HG03432 (cell line): ENCODE data around the gene TMEM248.
"Not testable (repeated sequence)": the region's sequence is repeated elsewhere in the genome, so short reads cannot be mapped to it uniquely, and the experiment has no call there.

ENCODE experiments used
- ATAC-seq: cut with Tn5 transposase; IDR thresholded peaks from one replicate; pipeline ENCODE4 v1.9.1; 2021; ENCODE audit warnings: mild to moderate bottlenecking, moderate library complexity; ENCODE audit not compliant: unreplicated experiment

Gene TMEM248

DNA sequence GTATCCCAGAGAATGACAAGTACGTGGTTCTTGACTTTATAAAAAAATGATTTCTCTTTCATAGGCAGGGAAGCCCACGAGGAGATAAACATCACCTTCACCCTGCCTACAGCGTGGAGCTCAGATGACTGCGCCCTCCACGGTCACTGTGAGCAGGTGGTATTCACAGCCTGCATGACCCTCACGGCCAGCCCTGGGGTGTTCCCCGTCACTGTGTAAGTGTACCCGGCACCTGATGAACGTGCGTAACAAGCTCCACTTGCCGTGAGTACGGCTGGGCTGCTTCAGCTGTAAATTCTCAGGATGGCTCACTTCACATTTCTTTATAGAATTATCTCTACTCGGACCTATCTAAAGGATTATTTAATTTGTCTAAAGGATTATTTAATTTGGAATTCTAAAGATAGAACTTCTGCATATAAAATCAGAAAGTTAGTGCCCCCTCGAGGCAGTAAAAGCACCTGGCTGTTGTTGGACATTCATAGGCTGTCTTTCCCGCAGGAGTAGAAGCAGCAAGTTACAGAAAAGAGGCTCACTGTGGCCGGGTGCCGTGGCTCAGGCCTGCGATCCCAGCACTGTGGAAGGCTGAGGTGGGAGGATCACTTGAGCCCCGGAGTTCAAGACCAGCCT, 27.6 kb downstream of the TMEM248 start:
- ATAC-seq, result no peak

DNA sequence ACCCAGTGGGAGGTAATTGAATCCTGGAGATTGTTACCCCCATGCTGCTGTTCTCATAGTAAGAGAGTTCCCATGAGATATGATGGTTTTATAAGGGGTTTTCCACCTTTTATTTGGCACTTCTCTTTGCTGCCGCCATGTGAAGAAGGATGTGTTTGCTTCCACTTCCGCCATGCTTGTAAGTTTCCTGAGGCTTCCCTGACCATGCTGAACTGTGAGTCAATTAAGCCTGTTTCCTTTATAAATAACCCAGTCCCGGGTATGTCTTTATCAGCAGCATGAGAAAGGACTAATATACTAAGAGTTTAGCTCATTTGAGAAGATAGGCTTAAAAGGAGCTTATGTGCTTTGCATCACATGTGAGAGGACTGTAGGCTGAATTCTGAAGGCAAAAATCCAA, 29.3 kb downstream of the TMEM248 start:
- ATAC-seq, result no peak

DNA sequence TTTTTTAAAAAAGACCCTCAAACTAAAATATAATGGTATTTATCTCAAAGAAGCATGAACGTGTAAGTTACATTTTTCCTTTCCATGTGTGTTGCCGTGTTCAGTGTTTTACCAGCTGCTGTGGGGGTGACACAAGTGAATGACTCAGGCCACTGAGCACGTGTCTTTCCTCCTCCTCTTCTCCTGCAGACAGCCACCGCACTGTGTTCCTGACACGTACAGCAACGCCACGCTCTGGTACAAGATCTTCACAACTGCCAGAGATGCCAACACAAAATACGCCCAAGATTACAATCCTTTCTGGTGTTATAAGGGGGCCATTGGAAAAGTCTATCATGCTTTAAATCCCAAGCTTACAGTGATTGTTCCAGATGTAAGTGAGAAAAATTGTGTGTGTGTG, 29.7 kb downstream of the TMEM248 start:
- ATAC-seq, result no peak

DNA sequence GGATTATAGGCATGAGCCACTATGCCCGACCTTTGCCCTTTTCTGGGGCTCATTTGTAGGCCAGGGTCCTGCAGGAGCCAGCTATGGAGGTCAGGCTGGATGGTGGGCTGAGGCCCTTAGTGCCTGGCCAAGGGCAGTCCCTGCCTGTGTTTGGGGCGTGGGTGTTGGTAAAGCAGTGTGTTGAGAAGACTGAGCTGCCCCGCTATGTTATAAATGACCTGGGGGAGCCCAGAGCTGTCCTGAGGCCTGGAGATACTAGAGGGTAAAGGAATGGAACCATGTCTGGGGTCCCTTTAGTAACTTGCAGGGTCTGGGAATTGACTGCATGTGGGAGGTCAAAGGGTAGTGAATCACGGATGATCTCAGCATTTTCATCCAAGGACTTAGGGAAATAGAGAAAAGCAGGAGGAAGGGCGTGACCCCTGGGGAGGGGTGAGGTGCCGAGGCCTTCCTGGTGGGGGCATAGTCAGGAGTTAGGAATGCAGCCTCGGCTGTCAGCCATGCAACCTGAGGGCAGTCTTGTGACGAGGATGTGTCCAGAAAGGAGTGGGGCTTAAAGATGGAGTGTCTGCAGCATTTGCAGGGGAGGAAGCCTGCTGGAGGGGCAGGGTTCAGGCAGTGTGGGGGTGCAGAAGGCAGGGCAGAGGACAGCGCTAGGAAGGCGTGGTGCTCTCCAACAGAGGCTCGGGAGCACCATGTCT, 31.5 kb downstream of the TMEM248 start:
- no peak for ATAC-seq

DNA sequence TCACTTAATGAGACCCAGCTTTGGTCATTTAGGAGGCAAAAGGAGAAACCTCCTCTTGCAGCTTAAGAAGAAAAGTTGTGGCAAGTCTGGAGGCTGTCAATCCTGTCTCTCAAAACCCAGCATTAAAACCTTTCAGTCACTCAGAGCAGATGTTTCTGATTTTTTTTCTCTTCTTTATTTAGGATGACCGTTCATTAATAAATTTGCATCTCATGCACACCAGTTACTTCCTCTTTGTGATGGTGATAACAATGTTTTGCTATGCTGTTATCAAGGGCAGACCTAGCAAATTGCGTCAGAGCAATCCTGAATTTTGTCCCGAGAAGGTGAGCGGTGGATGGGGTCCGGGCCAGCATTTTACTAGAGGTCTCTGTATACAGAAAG, 32.0 kb downstream of the TMEM248 start:
- ATAC-seq, result no peak

DNA sequence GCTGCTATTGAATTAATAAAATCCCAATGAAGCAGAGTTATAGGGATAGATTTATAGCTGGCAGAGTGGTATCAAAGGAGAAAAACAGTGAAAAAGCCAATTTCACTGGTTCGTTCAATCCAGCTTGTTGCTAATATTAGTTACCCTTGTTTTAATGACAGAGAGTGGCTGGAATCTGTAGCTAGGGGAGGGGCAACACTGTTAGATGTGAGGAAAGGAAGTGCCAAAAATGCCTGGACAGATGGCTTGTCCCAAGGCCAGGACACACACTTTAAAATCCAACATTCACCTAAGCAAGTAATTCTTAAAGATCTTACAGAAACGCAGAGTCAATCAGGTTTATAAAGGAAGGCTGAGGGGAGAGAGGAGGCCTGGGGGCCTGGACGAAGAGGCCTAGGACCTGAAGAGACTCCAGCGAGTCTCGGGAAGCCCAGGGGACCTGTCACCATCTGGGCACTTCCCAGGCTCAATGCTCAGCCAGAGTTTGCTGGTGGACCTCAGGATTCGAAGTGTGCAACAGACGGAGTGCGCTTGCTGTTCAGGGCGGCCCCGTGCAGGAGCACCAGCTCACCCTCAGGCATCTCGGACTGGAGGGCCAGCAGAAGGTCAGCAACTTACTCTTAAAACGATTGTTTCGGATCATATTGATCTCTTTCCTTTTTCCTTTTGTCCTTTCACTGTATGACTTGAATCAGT, 36.7 kb downstream of the TMEM248 start:
- ATAC-seq, result no peak

DNA sequence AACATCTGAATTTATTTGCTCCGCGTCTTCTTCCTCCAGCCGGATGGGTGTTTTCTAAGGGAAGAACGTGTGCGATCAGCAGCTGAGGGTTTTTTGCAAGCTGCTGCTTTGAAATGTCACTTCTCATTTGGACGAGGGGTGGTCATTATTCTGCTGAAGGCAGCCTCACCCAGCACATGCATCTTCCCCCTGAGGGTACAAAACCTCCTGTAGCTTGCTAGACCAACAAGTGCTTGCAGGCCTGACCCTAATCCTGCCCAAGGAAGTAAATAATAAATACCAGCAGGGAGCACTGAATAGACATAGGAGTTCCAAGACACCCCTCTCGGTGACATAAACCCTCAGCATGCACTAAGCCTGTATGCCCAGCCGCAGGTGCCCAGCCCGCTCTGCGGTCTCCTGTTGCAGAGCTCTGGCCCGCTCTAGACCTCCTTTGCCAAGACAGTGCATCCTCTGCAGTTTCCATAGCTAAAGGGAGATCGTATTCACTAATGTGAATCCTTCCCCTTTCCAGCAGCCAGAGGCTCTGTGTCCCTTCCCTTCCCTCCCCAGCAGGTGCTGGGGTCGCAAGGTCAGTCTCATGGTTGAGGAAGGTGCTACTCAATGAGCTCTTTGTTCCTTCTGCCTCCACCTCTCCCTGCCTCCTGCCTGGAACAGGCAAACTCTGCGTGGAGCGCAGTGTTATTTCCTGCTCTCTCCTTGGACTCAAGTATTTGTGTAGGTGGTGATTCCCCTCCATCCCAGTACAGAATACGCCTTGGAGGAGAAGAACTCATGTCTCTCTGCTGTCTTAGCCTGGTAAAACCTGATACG, 37.7 kb downstream of the TMEM248 start:
- ATAC-seq, result no peak

DNA sequence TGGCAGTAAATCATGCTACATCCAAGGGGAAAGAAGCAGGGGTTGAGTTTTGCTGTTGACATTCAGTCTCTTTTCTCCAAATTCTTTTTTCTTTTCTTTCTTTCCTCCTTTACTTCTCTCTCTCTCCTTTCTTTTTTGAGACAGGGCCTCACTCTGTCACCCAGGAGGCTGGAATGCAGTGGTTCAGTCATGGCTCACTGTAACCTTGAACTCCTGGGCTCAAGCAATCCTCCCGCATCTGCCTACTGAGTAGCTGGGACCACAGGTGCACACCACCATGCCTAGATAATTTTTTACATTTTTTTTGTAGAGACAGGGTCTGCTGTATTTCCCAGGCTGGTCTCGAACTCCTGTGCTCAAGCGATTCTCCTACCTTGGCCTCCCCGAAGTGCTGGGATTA, 39.2 kb downstream of the TMEM248 start:
- ATAC-seq, result no peak

DNA sequence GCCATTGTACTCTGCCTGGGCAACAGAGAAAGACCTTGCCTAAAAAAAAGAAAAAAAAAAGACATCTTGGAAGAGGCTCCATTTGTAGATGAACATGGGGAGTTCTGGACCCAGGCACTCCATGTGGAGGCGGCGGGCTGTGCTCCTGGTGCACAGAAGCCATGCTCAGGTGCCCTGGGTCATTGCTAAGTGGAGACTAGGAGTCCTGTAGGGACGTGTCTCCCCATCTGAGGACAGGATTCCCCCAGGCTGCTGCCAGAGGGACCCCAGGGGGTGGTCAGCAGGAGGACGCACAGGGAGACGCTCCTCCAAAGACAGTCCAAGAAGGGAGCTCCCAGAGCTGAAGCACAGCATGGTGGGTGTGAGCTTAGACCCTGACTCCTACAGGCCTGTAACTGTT, 40.1 kb downstream of the TMEM248 start:
- ATAC-seq, result no peak

DNA sequence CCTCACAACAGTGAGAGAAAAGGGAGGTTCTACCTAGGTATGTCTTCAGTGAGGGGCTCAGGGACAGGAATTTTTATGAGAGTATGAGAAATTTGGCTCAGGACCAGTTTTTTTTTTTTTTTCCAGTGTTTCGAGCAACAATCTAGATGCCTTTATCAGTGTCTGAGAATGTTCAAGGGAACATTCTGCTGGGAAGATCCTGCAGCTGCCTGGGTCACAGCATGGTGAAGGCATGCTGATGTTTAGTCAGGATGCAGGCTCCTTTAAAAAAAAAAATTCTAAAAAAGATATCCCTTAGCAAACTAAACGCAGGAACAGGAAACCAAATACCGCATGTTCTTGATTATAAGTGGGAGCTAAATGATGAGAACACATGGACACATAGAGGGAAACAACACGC, 43.4 kb downstream of the TMEM248 start:
- ATAC-seq, result no peak

DNA sequence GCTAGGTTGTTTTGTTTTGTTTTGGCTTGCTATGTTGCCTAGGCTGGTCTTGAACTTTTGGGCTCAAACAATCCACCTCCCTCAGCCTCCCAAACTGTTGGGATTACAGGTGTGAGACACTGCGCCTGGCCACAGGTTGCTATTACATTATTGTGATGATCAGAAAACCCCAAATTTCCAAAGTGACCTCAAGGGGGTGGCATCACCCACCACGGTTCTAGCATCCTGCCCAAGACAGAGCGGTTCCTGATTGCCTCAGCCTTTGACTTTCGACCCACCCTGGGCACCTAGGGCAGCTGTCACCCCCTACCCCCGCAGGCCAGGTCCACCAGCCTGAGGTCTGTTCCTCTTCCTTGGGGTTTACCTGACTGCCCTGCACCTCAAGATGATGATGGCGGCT, 46.0 kb downstream of the TMEM248 start:
- ATAC-seq, result no peak

DNA sequence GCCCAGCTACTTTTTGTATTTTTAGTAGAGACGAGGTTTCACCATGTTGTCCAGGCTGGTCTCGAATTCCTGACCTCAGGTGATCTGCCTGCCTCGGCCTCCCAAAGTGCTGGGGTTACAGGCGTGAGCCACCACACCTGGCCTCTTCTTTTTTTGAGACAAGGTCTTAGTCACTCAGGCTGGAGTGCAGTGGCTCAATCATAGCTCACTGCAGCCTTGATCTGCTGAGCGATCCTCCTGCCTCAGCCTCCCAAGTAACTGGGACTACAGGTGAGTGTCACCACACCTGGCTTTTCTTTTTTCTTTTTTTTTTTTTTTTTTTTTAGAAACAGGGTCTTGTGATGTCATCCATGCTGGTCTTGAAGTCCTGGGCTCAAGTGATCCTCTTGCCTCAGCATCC, 48.0 kb downstream of the TMEM248 start:
- not testable (repeated sequence) for ATAC-seq

DNA sequence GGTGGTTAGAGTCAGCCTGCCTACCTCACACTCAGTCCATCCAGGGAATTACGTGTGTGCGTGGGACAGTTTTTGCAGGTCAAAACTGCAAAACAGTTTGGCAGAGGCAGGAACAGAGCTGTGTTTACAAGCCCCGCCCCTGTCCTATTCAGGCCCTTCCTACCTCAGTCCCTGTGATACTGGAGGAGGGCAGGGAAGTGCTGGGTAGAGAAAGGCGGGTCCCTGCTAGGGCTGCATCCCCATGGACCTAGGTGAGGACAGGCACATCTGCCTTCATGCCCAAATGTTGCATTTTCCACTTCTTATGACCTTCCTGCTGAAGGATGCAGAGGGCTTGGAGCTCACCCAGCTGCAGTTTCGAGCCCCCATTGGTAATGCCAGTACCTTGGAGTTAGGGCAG, 49.3 kb downstream of the TMEM248 start:
- no peak for ATAC-seq

DNA sequence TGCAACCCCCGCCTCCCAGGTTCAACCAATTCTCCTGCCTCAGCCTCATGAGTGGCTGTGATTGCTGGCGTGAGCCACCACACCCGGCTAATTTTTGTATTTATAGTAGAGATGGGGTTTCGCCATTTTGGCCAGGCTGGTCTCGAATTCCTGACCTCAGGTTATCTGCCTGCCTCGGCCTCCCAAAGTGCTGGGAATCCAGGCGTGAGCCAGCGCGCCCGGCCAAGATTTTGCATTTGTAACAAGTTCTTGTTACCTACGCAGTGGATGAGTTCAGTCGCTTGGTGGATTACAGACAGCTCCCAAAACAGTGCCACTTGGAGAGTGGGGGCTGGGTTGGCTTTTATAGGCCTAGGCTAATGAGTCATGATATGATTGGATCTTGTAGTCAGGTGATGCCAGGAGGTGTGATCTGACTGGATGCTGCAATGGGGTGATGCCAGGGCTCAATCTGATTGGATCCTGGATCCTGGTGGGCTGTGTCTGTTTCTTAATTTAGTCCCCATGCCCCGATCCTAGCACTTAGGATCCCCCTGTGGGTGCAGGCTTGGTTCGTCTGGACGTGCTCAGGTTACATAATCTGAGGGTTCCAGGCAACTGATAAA, 54.1 kb downstream of the TMEM248 start:
- ATAC-seq, result no peak

DNA sequence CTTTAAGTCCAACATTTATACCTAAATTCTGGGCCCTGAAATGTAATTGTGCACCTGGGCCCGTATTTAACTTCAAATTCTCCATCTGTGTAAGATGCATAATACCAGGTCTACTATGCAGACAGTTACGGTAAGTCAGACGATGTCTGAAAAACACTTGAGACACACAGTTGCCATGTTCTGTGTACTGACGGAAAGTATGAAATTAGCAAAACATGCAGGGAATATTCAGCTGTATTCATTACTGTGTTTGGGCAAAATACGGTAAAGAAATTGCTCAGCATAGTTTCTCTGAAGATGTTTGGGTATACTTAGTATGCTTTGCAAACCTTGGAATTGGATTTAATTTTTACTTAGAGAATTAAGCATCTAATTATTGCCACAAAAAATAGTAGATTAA, 57.3 kb downstream of the TMEM248 start:
- not testable (repeated sequence) for ATAC-seq

DNA sequence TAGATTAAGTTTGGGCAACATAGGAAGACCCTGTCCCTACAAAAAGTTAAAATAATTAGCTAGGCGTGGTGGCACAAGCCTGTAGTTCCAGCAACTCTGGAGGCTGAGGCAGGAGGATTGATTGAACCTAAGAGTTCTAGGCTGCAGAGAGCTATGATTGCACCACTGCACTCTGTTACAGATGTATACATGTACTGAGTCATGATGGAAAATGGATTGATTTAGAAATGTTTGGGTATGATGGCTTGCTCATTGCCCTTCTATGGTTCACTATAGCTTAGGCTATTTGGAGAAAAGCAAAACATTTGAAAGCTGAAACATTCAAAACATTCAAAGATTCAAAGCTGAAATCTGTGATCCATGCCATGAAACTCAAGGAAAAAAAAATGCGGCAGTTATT, 58.0 kb downstream of the TMEM248 start:
- not testable (repeated sequence) for ATAC-seq

DNA sequence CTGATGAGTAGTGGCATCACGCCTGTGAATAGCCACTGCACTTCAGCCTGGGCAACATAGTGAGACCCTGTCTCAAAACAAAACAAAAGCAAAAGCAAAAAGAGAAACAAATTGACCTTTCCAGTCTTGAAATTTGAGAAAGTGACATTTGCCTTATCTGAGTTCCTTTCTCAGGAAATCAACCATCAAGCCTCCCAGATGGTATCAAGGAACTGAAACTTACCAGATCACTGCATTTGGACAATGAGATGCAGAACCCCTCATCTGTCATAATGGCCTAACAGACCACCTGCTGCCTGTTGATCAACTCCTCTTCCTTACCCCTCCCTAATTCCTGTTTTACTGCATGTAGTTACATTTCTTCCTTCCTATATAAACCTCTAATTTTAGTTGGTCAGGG, 59.3 kb downstream of the TMEM248 start:
- not testable (repeated sequence) for ATAC-seq

DNA sequence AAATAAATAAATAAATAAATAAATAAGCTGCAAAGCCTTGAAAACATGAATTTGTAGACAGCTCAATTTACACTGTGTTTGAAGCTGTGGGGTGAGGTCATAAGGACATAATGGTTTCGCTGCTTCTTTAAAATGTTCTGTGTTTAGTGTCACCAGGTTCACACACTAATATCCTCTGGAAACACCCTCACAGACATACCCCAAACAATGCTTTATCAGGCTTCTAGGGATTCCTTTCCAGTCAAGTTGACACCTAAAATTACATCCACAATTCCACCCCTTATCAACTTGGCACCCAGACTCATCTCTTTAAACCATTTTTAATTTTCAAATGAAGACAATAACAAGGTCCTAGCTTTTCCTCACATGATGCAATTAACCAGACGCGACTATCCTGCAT, 68.5 kb downstream of the TMEM248 start:
- ATAC-seq, result not testable (repeated sequence)

DNA sequence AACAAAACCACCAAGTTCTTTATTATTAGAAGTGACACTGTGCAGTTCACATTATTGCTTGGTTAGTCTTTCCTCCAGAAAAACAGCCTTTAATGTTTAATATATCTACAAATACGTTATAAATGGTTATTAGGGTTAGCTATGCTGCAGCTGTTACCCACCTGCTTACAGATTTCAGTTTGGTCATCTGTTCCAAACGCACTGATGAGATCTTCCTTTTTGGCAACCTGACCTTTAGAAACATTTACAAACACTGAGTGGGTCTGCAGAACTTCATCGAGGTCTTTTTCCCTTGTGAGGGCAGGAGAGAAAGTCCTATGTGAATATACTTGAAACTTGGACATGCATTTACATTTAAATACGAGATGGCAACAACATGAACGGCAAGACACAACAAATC, 73.0 kb downstream of the TMEM248 start:
- ATAC-seq, result not testable (repeated sequence)

DNA sequence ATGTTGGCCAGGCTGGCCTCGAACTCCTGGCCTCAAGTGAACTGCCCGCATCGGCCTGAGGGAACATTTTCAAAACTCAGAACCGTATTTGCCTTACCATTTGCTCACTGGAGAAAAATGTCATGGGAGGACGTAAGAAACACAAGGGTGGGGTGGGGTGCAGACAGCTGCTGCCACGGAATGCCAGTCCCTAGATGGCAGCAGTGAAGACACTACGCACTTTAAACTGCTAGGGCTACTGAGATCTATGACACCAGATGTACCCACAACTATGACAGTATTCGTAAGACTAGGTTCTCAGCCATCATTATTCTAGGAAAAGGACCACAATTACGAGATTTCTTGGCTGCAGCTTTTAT, 73.6 kb downstream of the TMEM248 start:
- peak; percentile 40 for ATAC-seq
